A172 (cell line): ENCODE results near the gene ARID3B. TPM values are rescaled to one million over a fixed set of nuclear protein-coding genes. Genes with fewer than 3 reads are reported as not detected.
"Not testable (repeated sequence)": the region's sequence is repeated elsewhere in the genome, so short reads cannot be mapped to it uniquely, and the experiment has no call there.

ENCODE experiments used
- DNase-seq: peaks from one replicate; pipeline ENCODE4 v3.0.0-alpha.2; 2015; ENCODE audit warnings: low spot score
- total RNA-seq: library from RNA; depleted of rRNA; stranded (reverse); fragments of >200 nt; shearing (Covaris generic); gene quantifications from 2 replicates; pipeline ENCODE4 v1.2.3, GENCODE V29; 2014; rRNA removed

The ARID3B gene
- total RNA-seq = 1.5 and 1.7 TPM in 2 replicates

DNA sequence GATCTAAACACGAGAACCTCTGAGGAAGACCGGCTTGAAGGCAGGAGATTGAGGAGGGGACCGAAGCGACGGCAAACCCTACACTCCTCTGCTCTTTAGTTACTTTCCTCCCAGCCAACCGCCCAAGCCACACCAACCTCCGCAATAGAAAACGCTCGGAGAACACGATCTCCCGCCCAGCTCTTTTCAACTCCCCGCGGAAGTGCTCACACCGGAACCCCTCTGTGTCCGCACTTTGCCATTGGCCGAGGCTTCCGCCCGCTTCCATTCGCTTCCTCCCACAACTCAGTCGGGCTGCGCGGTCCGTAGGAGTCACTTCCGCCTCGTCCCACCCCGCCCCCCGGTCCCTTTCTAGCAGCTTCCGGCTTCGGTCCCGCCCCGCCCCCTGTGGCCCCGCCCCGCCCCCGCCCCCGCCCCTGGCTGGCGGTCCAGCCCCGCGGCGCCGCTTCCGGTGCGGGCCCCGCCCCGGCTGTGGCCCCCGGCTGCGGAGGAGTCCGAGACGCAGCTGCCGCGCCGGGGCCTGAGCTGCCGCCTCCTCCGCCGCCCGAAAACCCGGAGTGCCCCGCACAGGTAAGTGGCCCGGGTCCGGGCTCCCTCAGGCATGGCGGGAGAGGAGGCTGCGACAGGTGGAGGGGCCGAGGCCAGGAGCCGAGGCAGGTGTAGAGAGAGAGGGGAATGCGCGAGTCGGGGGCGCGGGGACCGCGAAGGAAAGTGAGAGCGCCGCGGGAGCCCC is at the start of gene ARID3B:
Gene ARID3B, plus strand, starts transcription at position 460 of the 733 bp plus-strand sequence. CDS start 2,717 bp downstream, outside the sequence.
- peak; percentile 94 for DNase-seq

DNA sequence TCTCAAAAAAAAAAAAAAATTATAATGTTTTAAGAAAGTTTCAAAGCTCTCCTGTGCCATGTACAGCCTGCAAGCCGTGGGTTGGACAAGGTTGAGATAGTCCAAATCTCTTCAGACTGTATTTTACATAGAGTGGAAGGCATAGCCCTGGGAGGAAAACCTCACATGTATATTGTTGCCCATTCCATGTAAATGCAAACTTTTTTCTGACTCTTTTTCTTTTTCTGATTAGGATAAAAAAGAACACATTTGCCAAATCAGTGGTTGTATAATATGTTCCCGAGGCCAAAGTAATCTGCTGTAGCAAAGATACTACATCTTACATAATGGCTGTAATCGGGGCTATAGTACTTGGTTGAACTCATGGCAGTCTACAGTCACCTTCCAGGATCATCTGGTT is 44.4 kb upstream of the ARID3B start:
- DNase-seq = no peak

- peak; percentile 66 for DNase-seq
These were observed 43.4 kb upstream of the ARID3B start for GRCh38 chr15:74497584-74497983.

DNA sequence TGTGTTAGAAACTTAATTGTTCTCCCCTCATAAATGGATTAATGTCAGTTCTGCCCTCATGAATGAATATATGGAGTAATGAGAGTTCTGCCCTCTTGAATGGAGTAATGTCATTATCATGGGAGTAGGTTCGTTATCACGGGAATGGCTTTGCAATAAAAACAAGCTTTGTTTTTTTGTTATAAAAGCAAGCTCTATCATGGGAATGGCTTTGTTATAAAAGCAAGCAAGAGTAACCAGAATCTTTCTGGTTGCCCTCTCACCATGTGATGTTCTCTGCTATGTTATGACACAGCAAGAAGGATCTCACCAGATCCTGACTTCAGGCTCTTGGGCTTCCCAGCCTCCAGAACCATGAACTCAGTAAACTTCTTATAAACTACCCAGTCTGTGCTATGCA is 41.7 kb upstream of the ARID3B start:
- no peak for DNase-seq

GRCh38 chr15:74500401-74500800 is 40.6 kb upstream of the ARID3B start:
- DNase-seq = no peak

DNA sequence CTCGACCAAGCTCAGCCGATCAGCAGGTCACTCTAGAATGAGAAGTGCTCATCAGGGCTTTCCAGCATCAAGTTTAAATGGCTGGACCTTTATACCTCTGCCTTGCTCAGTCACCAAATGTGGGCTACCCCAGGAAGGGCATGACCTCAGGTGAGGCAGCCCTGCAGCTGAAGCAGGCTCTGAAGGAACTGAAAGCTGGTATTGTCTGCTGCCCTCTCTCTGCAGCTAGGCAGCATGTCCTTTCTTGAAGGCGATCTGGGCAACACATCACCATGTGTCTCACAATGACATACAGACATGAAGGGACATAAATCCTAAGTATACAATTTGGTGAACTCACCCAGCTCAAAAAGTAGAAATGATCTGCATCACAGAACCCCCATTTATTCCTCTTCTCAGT is 38.7 kb upstream of the ARID3B start:
- no peak for DNase-seq

DNA sequence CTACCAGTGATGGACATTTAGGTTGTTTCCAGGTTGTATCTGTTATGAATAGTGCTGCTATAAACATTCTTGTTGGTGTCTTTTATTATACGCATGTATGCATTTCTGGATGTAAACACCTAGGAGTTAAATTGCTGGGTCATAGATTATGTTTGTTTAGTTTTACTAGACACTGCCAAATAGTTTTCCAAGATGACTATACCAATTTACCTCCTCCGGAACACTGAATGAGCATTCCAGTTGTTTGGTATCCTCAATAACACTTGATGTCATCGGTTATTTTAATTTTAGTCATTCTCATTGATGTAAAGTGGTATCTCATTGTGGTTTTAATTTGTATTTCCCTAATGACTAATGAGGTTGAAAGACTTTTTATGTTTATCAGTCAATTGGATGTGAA is 36.6 kb upstream of the ARID3B start:
- DNase-seq = no peak

GRCh38 chr15:74504836-74505235 is 36.2 kb upstream of the ARID3B start:
- no peak for DNase-seq

DNA sequence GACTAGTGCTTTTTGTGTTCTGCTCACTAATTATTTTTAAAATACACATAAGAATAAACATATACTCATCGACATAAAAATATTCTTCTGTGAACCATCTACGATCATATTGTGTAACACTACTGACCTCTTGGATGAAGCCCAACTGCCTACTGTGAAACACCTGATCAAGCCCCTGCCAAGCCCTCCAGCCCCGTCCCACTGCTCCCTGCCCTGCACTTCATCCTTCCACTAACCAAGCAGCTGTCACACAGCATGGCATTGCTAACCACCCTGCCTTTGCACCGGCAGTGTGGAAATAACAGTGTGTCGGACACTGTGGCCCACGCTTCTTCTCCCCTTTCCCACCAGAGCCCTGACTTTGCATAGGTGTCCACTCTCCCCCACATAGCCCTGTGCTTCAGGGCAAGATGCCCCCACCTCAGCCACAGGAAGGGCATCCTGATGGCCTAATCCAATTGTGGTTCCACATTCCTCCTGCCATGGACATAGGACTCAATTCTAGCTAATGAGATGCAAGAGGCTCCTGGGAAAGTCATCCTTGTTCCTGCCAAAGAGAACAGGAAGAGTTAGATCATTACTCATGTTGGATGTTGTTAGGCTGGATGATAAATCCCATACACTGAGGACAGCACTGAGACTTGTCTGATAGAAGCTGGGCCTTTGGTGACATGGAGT is 35.0 kb upstream of the ARID3B start:
- DNase-seq = peak; percentile 26

DNA sequence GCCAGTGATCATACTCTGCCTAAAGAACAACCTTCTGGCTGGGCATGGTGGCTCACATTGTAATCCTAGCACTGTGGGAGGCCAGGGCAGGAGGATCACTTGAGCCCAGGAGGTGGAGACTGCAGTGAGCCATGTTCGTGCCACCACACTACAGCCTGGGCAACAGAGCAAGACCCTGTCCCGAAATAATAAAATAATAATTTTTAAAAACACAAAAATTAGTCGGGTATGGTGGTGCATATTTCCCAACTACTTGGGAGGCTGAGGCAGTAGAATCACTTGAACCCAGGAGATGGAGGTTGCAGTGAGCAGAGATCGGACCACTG is 34.5 kb upstream of the ARID3B start:
- no peak for DNase-seq

GRCh38 chr15:74511583-74511982 is 29.4 kb upstream of the ARID3B start:
- no peak for DNase-seq

- DNase-seq = not testable (repeated sequence)
These were observed 27.0 kb upstream of the ARID3B start for GRCh38 chr15:74514059-74514458.

- no peak for DNase-seq
These were observed 23.9 kb upstream of the ARID3B start for GRCh38 chr15:74517096-74517495.

DNA sequence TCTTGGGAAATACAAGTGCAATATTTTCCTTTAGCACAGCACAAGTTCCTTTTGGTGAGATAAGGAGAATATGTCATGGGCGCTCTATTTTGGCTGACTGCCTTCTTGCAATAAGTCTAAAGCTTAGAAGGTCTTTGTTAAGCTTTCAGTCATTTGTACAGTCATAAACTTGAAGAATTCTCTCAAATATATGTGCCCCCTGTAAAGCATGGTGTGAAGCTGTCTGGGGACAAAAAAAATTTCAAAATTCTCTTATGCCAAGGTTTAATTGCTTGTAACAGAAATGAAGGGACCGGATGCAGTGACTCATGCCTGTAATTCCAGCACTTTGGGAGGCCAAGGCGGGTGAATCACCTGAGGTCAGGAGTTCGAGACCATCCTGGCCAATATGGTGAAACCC is 21.7 kb upstream of the ARID3B start:
- DNase-seq = peak; percentile 61

GRCh38 chr15:74520407-74520806 is 20.6 kb upstream of the ARID3B start:
- DNase-seq = no peak

DNA sequence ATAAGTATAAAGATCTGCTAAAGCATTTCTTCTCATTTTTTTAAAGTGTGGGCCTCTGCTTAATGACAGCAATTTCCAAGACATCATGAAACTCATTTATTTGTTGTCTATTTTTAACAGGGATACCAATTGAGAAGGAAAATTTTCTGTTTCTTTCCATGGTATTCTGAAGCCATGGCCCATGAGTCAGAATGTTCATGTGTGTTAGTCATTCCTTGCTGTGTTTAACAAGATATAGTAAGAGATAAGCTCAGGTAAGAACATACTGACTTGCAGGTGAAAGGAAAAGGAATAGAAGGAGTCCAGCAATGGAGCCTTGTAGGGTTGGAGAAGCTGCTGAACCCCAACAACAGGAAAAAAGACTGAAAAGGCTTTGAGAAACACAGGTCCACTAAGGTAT is 17.0 kb upstream of the ARID3B start:
- no peak for DNase-seq

DNA sequence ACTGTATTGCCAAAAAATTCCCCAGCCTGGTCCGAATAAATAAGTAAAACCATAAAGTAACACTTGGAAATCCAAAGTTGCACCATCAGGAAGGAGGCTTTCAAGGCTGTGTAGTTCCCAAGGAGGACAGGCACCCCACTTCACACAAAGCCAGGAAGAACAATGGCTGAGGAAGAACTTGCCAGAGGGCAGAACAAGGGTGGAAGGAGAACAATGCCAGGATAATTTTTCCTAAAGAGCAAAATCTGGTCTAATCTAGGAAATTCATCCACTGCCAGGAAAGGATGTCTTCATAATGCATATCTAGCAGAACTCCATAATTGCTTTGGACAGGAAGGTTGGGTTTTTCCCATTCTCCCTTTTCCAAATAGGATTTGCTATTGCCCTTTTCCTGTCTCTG is 15.7 kb upstream of the ARID3B start:
- DNase-seq = no peak

DNA sequence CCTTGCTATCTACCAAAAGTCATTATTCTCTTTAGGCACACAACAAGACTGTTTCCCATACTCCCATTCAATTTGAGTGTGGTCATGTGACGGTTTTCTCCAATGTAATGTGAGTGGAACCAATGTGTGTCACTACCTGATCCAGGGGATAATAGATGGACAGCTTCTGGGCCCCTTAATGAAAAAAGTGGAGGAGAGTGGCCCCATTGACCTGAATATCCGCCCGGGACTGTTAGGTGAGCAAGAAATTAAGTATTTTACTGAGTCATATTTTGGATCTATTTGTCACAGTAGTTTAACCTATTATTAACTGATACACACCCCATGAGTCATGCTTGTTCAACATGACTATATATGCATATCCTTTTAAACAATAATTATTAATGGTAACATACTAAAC is 15.1 kb upstream of the ARID3B start:
- peak; percentile 83 for DNase-seq

- no peak for DNase-seq
These were observed 12.1 kb upstream of the ARID3B start for GRCh38 chr15:74528876-74529275.

DNA sequence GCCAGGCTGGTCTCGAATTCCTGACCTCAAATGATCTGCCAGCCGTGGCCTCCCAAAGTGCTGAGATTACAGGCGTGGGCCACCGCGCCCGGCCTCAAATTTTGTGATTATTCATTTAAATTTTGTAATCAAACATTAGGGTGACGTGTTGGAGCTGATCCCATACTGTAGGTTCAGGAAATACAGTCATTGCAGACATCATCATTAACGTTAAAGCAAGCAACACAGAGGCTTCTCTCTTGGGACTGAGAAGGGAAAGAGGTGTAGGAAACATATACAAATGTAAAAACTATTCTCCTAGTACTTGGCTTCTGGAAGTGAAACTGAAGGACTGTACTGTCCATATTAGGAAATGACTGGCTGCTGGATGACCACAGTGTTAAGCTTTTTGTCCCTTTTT is 11.1 kb upstream of the ARID3B start:
- peak; percentile 21 for DNase-seq

GRCh38 chr15:74530771-74531143 is 10.3 kb upstream of the ARID3B start:
- DNase-seq = no peak

DNA sequence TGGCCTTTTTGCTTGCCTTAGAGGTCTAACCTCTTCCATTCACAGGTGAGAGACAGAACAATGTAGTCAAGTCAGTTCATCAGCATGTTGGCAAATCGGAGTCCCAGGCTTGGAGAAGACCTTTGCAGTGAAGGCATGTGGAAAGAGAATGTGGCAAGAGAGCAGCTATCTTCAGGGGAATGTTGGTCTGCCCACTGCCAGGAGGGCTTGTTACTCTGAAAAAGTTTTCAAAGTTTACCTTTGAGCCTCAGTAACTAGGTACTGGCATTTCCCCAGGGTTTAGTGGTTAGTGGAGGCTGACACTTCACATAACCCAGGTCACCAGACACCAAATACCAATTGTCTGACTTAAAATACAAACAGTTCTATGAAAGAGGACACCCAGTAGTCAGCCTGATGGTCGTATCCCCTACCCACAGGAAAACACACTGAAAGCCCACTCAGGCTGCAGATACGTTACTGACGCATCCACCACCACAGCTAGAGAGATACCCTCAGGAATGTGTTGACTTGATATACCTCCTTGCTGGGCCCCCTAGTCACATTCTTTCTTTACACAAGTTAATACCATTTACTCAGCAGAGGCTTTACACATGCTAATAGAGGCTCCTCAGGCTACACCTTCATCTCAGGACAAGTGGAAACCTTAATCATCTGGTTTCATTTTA is 9.7 kb upstream of the ARID3B start:
- peak; percentile 70 for DNase-seq
